Peyer's patch (tissue), 4 donors: ENCODE data around the gene CNKSR3.

Experiments used
- CTCF ChIP-seq, 6 experiments: fragments of 450-650 bp in 4 of 6; fragments of 200-600 bp in 2 of 6; sonication (generic) in 1 of 6; IDR thresholded peaks; one replicate each; pipeline ENCODE4 v1.5.1; 2017 to 2019; ENCODE audit warnings: antibody characterized with exemption in 6 of 6, mild to moderate bottlenecking in 3 of 6, moderate library complexity in 1 of 6
- POLR2A ChIP-seq, 2 donors: fragments of 450-650 bp; IDR thresholded peaks; one replicate each; pipeline ENCODE4 v1.5.1; 2017; ENCODE audit warnings: antibody characterized with exemption in 2 of 2, mild to moderate bottlenecking in 2 of 2, moderate library complexity in 2 of 2

DNA sequence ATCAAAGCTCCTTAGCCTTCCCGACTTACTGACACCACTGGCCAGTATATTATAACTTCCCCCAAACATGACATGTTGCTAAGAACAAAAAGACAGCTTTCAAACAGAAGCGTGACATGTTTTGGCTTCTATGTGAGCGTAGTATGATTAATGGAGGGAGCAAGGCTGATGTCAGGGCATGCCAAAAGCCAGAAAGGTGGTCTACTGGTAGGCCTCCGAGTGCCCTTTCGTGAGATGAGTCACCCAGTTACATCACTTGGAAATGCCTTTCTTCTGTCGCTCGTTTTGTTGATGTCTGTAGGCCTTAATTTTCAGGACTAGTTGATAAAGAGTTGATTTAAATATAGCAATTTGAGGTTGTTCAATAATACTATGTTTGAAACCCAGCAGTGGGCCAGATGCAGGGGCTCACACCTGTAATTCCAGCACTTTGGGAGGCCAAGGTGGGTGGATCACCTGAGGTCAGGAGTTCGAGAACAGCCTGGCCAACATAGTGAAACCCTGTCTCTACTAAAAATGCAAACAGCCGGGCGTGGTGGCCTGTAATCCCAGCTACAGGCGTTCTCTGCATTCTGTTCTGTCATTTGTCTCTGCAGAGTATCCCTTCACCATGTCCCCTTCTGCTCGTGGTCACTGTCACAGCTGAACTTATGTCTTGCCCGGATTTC lies 53.3 kb downstream of the CNKSR3 start:
- no peak for TF ChIP-seq CTCF (IDR thresholded peaks at IDR 0.05)
- TF ChIP-seq POLR2A (IDR thresholded peaks at IDR 0.05): no peak
